KMS-11 (cell line): ENCODE results near the gene ARPC1A.

ENCODE experiments used
- H2AFZ ChIP-seq: fragments of 200-600 bp; sonication (generic); 2 replicates; pipeline ENCODE4 v1.6.1; 2016; ENCODE audit warnings: antibody characterized with exemption, mixed run types, low read depth
- H3K27ac ChIP-seq: fragments of 200-600 bp; sonication (generic); 2 replicates; pipeline ENCODE4 v1.6.1; 2016; ENCODE audit warnings: mild to moderate bottlenecking, mixed run types
- H3K27me3 ChIP-seq: fragments of 200-600 bp; sonication (generic); 2 replicates; pipeline ENCODE4 v1.6.1; 2017; ENCODE audit warnings: mild to moderate bottlenecking, low read depth, mixed run types, moderate library complexity; ENCODE audit not compliant: insufficient read depth
- H3K36me3 ChIP-seq: fragments of 200-600 bp; sonication (generic); 2 replicates; pipeline ENCODE4 v1.6.1; 2017; ENCODE audit warnings: mild to moderate bottlenecking, mixed run types; ENCODE audit not compliant: insufficient read depth
- H3K4me1 ChIP-seq: fragments of 200-600 bp; sonication (generic); 2 replicates; pipeline ENCODE4 v1.6.1; 2016; ENCODE audit warnings: mild to moderate bottlenecking, low read depth, mixed run types; ENCODE audit not compliant: poor library complexity, severe bottlenecking
- H3K4me2 ChIP-seq: fragments of 200-600 bp; sonication (generic); 2 replicates; pipeline ENCODE4 v1.7.0; 2016; ENCODE audit warnings: mild to moderate bottlenecking, mixed run types
- H3K4me3 ChIP-seq: fragments of 200-600 bp; sonication (generic); IDR thresholded peaks from 2 replicates; pipeline ENCODE4 v1.6.1; 2017; ENCODE audit warnings: low read depth, low read length, mixed read lengths; ENCODE audit not compliant: insufficient read depth
- H3K79me2 ChIP-seq: fragments of 200-600 bp; sonication (generic); 2 replicates; pipeline ENCODE4 v1.6.1; 2016; ENCODE audit warnings: low read depth, mixed run types; ENCODE audit not compliant: insufficient read depth
- H3K9ac ChIP-seq: fragments of 200-600 bp; sonication (generic); 2 replicates; pipeline ENCODE4 v1.6.1; 2016; ENCODE audit warnings: mild to moderate bottlenecking, mixed run types
- H4K20me1 ChIP-seq: fragments of 200-600 bp; sonication (generic); 2 replicates; pipeline ENCODE4 v1.6.1; 2016; ENCODE audit warnings: mild to moderate bottlenecking, mixed run types; ENCODE audit not compliant: insufficient read depth
- TF ChIP-seq, protein P1 (sequence below): fragments of 200-600 bp; sonication (generic); conservative IDR thresholded peaks from 2 replicates; pipeline ENCODE4 v1.6.1; 2017; ENCODE audit warnings: low read depth, mild to moderate bottlenecking, antibody characterized with exemption, low read length, moderate library complexity, mixed read lengths

ARPC1A gene

DNA sequence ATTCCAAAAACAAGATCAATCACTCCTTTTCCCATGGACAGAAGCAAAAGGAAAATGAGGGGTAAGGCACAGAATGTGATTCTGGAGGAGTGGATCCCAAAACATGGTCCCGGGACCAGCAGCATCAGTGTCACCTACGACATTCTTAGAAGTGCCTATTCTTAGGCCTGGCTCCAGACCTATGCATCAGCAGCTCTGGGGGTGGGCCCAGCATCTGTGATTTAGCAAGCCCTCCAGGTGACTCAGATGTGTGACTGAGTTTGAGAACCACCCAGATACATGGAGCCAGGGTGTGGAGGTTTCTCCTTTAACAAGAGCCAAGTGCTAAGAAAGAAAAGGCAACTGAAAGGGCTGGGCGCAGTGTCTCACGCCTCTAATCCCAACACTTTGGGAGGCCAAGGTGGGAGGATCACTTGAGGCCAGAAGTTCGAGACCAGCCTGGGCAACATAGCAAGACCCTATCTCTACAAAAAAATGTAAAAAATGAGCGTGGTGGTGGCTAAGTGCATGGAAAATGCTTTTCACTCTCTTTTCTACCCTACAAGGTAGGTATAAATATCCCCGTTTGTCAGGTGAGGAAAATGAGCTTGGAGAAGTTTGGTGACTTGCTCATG lies 17.1 kb upstream of the ARPC1A start:
- Histone ChIP-seq H3K27ac (no peak overlapping the region), H2AFZ (no peak overlapping the region), H3K27me3 (no peaks in the 10 kb centered on the region), H3K9ac (no peak overlapping the region), H4K20me1 (no peaks in the 10 kb centered on the region), H3K79me2 (no peaks in the 10 kb centered on the region), H3K4me3 (no peak overlapping the region), H3K36me3 (no peaks in the 10 kb centered on the region), H3K4me1 (peaks cover 4% of the 10 kb centered on the region), H3K4me2 (no peak overlapping the region)
- TF ChIP-seq, protein P1, sequence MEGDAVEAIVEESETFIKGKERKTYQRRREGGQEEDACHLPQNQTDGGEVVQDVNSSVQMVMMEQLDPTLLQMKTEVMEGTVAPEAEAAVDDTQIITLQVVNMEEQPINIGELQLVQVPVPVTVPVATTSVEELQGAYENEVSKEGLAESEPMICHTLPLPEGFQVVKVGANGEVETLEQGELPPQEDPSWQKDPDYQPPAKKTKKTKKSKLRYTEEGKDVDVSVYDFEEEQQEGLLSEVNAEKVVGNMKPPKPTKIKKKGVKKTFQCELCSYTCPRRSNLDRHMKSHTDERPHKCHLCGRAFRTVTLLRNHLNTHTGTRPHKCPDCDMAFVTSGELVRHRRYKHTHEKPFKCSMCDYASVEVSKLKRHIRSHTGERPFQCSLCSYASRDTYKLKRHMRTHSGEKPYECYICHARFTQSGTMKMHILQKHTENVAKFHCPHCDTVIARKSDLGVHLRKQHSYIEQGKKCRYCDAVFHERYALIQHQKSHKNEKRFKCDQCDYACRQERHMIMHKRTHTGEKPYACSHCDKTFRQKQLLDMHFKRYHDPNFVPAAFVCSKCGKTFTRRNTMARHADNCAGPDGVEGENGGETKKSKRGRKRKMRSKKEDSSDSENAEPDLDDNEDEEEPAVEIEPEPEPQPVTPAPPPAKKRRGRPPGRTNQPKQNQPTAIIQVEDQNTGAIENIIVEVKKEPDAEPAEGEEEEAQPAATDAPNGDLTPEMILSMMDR: no peak

DNA sequence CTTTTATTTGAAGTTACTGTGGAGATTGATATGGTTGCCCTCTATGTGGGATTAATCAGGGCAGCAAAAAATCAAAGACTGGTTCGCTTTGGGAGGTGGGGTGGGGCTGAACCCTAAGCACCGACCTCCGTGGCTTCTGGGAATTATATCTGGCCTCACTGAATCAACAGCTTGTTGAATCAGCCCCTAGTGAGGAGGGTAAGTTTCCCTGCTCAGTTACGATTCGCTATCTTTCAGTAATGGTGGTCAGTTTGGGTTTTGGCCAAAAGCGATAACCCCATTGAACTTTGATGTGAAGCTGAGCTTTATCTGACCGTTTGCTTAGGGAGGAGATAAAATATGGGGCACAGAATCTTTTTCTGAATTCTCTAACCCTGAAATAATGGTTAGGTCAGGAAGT lies 16.6 kb upstream of the ARPC1A start:
- TF ChIP-seq, protein P1: no peak
- Histone ChIP-seq H3K27ac (no peak overlapping the region), H4K20me1 (no peaks in the 10 kb centered on the region), H3K79me2 (no peaks in the 10 kb centered on the region), H3K36me3 (no peaks in the 10 kb centered on the region), H3K4me1 (peaks cover 4% of the 10 kb centered on the region), H3K4me2 (no peak overlapping the region), H3K4me3 (no peak overlapping the region), H2AFZ (no peak overlapping the region), H3K27me3 (no peaks in the 10 kb centered on the region), H3K9ac (no peak overlapping the region)

DNA sequence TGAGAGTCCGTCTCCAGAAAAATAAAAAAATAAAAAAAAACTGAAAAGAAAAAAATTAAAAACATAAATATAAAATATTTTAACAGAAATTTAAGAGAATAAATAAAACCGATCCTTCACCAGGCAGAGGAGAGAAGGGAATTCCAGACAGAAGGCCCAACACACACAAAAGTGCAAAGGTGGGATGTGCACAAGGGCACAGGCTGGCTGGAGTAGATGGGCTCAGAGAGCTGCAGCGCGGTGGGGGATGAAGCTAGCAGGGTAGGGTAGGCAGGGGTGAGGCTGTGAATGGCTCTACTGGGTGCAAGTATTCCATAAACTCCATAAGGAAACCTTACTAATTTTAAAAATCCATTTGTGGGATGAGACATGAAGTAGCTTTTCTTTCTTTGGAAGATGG lies 15.7 kb upstream of the ARPC1A start:
- Histone ChIP-seq H3K4me3 (no peak overlapping the region), H3K27ac (no peak overlapping the region), H3K4me1 (peaks cover 4% of the 10 kb centered on the region), H3K4me2 (no peak overlapping the region), H4K20me1 (no peaks in the 10 kb centered on the region), H2AFZ (no peak overlapping the region), H3K79me2 (no peaks in the 10 kb centered on the region), H3K9ac (no peak overlapping the region), H3K36me3 (no peaks in the 10 kb centered on the region), H3K27me3 (no peaks in the 10 kb centered on the region)
- TF ChIP-seq, protein P1: no peak

DNA sequence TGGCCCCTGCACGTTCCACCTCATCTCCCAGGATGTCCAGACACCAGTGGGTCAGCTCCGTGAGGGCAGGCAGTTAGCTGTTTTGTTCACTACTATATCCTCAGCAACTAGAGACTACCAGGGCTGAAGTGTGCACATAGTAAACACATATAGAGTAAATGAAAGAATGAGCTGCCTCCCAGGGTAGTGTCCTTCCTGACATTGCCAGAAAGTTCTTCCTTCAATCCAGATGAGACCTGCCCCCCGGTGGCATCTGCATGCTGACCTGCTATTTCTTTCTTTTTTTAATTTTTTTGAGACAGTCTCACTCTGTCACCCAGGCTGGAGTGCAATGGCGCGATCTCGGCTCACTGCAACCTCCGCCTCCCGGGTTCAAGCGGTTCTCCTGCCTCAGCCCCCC lies 14.0 kb upstream of the ARPC1A start:
- Histone ChIP-seq H3K79me2 (no peaks in the 10 kb centered on the region), H3K4me2 (no peak overlapping the region)

More for the DNA sequence above, 14.0 kb upstream of the ARPC1A start:
- H3K4me3 ChIP-seq: no peak overlapping the region
- peaks cover 4% of the 10 kb centered on the region for H3K4me1 ChIP-seq
- TF ChIP-seq, protein P1: no peak
- no peak overlapping the region for H2AFZ ChIP-seq
- H3K36me3 ChIP-seq: no peaks in the 10 kb centered on the region
- no peak overlapping the region for H3K27ac ChIP-seq
- no peaks in the 10 kb centered on the region for H4K20me1 ChIP-seq
- H3K27me3 ChIP-seq: no peaks in the 10 kb centered on the region
- no peak overlapping the region for H3K9ac ChIP-seq
